Left hindlimb (tissue), 1 donor: ENCODE measurements around the gene CCRL2.

Experiments used
- DNase-seq: peaks from one replicate; pipeline ENCODE4 v3.0.0-alpha.2; 2018

The CCRL2 gene, protein sequence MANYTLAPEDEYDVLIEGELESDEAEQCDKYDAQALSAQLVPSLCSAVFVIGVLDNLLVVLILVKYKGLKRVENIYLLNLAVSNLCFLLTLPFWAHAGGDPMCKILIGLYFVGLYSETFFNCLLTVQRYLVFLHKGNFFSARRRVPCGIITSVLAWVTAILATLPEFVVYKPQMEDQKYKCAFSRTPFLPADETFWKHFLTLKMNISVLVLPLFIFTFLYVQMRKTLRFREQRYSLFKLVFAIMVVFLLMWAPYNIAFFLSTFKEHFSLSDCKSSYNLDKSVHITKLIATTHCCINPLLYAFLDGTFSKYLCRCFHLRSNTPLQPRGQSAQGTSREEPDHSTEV

DNA sequence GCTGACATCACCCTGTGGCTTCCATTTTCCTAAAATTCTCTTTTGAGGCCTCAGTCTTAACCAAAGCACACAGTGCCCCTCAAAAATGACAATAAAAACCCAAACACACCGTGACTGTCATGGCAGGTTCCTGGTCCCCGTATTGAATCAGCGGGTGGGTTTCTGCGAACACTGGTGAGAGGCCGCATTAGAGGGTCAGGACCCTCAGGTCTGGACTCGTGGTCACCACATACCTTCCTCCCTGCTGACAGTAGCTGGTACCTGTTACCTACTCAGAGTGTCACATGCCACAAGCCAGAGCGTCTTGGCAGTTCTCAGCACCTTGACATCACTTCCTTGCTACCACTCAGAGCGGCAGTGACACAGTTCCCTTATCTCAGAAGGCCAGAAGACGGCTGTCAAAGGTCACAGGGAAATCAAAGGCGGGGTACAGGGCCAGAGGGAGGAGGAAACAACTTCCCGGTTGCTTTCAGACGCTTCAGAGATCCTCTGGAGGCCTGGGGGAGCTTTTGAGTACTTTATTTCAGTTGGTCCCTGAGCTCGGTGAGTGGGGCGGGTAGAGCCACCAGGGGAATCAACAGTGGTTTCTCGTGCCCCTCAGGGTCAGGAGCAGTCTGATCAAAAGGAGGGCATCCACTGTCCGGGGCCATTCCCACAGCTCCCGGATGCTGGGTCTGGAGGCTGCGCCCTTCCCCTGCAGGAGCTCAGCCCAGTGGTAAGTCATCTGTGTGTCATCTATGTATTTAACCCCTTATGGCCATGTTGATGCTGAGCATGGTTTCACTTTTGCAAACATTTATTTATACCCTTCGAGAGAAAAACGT lies at the start of gene CCRL2, which contains the start of gene CCR5AS:
TSS of gene CCRL2 (plus strand) at position 472 of the 824 bp plus-strand sequence. CDS start 821 bp downstream, outside the sequence.
TSS of gene CCR5AS (minus strand) at position 279 of the 824 bp plus-strand sequence.
- peak; percentile 48 for DNase-seq

DNA sequence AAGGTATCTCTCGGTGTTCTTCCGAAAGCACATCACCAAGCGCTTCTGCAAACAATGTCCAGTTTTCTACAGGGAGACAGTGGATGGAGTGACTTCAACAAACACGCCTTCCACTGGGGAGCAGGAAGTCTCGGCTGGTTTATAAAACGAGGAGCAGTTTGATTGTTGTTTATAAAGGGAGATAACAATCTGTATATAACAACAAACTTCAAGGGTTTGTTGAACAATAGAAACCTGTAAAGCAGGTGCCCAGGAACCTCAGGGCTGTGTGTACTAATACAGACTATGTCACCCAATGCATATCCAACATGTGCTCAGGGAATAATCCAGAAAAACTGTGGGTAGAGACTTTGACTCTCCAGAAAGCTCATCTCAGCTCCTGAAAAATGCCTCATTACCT lies 48.6 kb upstream of the CCRL2 start:
- no peak for DNase-seq

DNA sequence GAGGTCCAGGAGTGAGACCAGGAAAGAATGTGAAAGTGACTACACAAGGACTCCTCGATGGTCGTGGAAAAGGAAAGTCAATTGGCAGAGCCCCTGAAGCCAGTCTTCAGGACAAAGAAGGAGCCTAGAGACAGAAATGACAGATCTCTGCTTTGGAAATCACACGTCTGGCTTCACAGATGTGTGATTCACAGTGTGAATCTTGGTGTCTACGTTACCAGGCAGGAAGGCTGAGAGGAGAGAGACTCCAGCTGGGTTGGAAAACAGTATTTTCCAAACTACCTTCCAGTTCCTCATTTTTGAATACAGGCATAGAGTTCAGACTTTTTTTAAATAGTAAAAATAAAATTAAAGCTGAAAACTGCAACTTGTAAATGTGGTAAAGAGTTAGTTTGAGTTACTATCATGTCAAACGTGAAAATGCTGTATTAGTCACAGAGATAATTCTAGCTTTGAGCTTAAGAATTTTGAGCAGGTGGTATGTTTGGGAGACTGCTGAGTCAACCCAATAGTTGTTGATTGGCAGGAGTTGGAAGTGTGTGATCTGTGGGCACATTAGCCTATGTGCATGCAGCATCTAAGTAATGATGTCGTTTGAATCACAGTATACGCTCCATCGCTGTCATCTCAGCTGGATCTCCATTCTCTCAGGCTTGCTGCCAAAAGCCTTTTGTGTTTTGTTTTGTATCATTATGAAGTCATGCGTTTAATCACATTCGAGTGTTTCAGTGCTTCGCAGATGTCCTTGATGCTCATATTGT lies 47.1 kb upstream of the CCRL2 start:
- DNase-seq, result no peak

DNA sequence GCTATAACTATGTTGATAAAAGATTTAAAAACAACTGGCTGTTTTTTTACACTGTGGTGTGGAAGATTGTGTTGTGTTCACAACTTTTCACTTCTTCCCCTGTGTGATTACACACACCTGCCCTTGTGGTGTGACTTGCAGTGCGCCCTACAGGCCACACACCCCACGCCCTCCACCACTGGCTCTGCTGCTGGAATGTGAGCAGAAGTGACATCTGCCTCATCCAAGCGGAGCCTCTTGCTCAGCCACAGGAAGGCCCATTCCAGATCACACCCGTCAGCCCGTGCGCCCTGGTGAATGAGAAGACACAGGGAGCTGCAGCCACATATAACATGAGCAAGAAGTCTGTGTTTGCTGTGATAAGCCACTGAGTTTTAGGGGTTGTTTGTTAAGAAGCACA lies 46.2 kb upstream of the CCRL2 start:
- DNase-seq, result no peak

DNA sequence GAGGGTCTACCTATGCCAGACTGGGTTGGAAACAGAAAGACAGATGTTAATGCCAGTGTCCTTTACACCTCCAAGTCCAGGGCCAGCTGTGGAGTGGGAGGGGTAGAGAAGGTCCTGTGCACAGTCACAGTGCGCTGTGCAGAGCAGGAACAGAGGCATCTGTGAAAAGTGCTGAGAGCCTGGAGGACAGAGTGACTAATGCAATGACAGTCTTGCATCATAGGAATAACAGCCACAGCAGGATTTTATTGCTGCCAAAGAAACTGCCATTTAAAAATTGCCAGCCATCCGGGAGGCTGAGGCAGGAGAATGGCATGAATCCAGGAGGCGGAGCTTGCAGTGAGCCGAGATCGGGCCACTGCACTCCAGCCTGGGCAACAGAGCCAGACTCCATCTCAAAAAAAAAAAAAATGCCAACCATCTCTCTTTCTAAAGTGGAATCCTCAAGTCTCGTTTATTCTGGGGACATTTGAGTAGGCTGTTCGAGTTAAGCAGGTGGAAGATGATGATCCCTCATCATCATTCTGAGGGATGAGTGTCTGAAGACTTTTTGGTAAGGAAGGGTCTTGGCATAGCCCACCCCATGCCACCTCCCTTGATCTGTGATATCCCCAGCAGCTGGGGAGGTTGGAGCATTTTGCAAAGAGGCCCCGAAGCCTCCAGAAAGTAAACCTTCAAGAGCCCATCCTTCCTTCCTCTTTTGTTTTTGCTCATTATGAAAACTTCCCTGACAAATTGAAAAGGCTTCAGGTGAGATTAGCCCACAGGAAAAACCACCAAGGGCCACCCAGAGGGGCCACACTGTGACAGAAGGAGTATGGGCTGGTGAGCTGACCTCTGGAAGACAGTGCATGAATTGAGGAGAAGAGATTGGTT lies 45.4 kb upstream of the CCRL2 start:
- DNase-seq, result no peak

DNA sequence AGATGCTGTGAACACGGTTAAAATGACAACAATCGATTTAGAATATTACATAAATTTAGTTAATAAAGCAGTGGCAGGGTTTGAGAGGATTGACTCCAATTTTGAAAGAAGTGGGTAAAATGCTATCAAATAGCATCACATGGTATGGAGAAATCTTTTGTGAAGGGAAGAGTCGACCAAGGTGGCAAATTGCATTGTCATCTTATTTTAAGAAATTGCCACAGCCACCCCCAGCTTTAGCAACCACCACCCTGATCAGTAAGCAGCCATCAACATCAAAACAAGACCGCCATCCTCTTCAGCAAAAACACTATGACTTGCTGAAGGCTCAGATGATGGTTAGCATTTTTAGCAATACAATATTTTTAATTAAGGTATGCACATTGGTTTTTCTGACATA lies 42.0 kb upstream of the CCRL2 start:
- DNase-seq, result no peak

DNA sequence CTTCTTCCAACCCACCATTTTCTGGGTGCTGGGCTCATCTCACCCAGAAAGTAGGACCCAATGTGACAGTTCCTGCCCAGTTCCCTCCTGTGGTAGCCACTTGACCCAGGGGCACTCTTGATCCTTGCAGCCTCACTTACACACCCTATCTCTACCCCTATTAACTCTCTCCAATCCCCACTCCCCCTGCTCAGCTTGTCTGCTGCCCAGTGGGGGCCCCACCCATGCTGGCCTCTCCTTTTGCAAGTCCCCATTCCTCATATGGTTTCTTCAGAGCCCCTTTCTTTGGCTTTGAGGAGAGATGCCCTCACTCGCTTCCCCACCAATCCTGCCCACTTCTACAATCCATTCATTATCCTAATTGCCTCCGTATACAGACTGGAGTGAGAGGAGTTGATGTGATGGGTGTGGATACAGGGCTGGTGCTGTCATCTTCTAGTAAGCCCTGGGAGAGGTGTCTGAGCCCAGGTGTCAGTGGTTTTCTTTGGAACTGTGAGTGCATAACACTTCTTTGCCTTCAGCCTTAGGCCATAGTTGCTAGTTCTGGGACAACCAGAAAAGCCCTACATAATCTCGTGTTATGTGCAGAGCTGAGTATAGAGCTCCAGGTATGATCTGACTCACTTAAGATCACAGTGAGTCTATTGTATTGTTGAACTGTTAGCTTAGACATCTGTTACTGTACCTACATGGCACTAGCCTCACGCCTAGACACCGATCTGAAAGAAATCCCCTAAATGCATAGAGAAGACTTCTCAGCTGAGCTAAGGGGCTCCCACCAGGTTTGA lies 41.1 kb upstream of the CCRL2 start:
- no peak for DNase-seq

DNA sequence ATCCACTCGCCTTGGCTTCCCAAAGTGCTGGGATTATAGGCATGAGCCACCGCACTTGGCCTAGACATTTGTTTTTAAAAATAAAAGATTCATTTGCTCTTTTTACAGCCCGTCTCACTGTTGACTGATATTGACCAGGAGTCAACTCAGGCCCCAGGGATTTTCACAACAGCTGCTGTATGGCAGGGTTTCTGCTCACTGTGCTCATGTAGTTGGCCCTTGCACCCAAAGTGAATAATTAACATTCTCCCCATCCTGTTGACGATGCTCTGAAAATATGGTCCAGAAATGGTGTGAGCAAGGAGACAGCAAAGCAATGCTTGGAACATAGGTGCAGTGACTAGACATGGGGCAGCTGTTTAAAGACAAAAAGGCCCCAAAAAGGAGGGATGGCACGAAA lies 39.2 kb upstream of the CCRL2 start:
- no peak for DNase-seq

DNA sequence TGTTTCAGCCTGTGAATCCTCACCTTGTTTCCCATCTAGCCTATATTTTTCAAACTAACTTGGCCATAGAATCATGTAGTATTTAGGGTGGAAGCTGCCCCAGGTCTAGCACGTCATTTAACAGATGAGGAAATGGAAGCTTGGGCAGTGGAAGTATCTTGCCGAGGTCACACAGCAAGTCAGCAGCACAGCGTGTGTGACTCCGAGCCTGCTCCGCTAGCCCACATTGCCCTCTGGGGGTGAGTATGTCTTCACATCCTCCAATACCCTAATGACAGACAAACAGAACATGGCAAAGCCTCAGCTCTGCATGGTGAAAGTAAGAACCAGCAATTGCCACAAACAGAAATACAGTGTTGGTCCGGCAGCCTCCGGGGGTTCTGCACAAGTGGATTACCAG lies 38.5 kb upstream of the CCRL2 start:
- DNase-seq, result no peak

DNA sequence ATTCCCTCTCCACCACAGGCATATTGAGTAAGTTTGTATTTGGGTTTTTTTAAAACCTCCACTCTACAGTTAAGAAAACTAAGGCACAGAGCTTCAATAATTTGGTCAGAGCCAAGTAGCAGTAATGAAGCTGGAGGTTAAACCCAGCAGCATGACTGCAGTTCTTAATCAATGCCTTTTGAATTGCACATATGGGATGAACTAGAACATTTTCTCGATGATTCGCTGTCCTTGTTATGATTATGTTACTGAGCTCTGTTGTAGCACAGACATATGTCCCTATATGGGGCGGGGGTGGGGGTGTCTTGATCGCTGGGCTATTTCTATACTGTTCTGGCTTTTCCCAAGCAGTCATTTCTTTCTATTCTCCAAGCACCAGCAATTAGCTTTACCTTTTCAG lies 37.9 kb upstream of the CCRL2 start:
- DNase-seq, result no peak

DNA sequence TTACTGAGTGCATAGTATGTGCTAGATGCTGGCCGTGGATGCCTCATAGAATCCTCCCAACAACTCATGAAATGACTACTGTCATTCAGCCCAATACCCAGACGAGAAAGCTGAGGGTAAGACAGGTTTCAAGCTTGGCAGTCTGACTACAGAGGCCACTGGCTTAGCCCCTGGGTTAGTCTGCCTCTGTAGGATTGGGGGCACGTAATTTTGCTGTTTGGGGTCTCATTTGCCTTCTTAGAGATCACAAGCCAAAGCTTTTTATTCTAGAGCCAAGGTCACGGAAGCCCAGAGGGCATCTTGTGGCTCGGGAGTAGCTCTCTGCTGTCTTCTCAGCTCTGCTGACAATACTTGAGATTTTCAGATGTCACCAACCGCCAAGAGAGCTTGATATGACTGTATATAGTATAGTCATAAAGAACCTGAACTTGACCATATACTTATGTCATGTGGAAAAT lies 37.4 kb upstream of the CCRL2 start:
- DNase-seq, result no peak

DNA sequence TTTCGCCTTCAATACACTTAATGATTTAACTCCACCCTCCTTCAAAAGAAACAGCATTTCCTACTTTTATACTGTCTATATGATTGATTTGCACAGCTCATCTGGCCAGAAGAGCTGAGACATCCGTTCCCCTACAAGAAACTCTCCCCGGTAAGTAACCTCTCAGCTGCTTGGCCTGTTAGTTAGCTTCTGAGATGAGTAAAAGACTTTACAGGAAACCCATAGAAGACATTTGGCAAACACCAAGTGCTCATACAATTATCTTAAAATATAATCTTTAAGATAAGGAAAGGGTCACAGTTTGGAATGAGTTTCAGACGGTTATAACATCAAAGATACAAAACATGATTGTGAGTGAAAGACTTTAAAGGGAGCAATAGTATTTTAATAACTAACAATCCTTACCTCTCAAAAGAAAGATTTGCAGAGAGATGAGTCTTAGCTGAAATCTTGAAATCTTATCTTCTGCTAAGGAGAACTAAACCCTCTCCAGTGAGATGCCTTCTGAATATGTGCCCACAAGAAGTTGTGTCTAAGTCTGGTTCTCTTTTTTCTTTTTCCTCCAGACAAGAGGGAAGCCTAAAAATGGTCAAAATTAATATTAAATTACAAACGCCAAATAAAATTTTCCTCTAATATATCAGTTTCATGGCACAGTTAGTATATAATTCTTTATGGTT lies 36.1 kb upstream of the CCRL2 start, which contains the start of gene CCR5:
TSS of gene CCR5 (plus strand) at position 108 of the 680 bp plus-strand sequence. CDS start 1,957 bp downstream, outside the sequence.
- DNase-seq, result no peak

DNA sequence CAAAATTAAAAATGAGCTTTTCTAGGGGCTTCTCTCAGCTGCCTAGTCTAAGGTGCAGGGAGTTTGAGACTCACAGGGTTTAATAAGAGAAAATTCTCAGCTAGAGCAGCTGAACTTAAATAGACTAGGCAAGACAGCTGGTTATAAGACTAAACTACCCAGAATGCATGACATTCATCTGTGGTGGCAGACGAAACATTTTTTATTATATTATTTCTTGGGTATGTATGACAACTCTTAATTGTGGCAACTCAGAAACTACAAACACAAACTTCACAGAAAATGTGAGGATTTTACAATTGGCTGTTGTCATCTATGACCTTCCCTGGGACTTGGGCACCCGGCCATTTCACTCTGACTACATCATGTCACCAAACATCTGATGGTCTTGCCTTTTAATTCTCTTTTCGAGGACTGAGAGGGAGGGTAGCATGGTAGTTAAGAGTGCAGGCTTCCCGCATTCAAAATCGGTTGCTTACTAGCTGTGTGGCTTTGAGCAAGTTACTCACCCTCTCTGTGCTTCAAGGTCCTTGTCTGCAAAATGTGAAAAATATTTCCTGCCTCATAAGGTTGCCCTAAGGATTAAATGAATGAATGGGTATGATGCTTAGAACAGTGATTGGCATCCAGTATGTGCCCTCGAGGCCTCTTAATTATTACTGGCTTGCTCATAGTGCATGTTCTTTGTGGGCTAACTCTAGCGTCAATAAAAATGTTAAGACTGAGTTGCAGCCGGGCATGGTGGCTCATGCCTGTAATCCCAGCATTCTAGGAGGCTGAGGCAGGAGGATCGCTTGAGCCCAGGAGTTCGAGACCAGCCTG lies 35.3 kb upstream of the CCRL2 start:
- DNase-seq, result no peak

DNA sequence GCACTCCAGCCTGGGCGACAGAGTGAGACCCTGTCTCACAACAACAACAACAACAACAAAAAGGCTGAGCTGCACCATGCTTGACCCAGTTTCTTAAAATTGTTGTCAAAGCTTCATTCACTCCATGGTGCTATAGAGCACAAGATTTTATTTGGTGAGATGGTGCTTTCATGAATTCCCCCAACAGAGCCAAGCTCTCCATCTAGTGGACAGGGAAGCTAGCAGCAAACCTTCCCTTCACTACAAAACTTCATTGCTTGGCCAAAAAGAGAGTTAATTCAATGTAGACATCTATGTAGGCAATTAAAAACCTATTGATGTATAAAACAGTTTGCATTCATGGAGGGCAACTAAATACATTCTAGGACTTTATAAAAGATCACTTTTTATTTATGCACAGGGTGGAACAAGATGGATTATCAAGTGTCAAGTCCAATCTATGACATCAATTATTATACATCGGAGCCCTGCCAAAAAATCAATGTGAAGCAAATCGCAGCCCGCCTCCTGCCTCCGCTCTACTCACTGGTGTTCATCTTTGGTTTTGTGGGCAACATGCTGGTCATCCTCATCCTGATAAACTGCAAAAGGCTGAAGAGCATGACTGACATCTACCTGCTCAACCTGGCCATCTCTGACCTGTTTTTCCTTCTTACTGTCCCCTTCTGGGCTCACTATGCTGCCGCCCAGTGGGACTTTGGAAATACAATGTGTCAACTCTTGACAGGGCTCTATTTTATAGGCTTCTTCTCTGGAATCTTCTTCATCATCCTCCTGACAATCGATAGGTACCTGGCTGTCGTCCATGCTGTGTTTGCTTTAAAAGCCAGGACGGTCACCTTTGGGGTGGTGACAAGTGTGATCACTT lies 34.3 kb upstream of the CCRL2 start:
- DNase-seq, result no peak

DNA sequence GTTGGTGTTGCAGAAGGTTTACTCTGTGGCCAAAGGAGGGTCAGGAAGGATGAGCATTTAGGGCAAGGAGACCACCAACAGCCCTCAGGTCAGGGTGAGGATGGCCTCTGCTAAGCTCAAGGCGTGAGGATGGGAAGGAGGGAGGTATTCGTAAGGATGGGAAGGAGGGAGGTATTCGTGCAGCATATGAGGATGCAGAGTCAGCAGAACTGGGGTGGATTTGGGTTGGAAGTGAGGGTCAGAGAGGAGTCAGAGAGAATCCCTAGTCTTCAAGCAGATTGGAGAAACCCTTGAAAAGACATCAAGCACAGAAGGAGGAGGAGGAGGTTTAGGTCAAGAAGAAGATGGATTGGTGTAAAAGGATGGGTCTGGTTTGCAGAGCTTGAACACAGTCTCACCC lies 32.3 kb upstream of the CCRL2 start:
- no peak for DNase-seq

DNA sequence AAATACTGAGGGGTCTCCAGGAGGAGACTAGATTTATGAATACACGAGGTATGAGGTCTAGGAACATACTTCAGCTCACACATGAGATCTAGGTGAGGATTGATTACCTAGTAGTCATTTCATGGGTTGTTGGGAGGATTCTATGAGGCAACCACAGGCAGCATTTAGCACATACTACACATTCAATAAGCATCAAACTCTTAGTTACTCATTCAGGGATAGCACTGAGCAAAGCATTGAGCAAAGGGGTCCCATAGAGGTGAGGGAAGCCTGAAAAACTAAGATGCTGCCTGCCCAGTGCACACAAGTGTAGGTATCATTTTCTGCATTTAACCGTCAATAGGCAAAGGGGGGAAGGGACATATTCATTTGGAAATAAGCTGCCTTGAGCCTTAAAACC lies 31.8 kb upstream of the CCRL2 start:
- no peak for DNase-seq

DNA sequence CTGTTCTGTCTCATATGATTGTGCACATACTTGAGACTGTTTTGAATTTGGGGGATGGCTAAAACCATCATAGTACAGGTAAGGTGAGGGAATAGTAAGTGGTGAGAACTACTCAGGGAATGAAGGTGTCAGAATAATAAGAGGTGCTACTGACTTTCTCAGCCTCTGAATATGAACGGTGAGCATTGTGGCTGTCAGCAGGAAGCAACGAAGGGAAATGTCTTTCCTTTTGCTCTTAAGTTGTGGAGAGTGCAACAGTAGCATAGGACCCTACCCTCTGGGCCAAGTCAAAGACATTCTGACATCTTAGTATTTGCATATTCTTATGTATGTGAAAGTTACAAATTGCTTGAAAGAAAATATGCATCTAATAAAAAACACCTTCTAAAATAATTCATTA lies 31.2 kb upstream of the CCRL2 start:
- no peak for DNase-seq

DNA sequence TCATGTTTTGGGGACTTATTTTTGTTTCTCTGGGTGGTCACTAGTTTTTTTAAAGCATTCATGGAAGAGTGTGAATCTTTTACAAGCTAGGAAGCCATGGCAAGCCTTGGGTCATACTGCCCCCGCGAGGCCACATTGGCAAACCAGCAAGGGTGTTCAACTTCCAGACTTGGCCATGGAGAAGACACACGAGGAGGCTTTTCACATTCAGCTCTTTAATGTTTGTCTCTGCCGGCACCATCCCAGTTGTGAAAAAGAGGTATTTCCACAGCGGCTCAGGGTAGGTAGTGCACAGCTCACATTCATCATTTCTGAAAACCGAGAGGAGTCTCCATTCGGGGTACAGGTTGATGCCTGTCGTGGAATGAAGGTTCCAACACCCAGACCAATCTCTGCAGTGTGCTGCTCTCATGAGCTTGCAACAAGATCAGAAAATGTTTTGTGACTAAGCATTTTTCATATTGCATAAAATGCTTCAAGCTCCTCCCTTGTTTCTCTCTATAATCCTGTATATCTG lies 28.6 kb upstream of the CCRL2 start:
- peak; percentile 48 for DNase-seq
